ENCODE measurements around the gene EPHA6.
"Not testable (repeated sequence)": the region's sequence is repeated elsewhere in the genome, so short reads cannot be mapped to it uniquely, and the experiment has no call there.

GRCh38 chr3:97620514-97620913, 806.1 kb downstream of the EPHA6 start:
- not testable (repeated sequence) for TF ChIP-seq CTCF (IDR thresholded peaks at IDR 0.05; ENCODE audit: low read length); EZH2 (IDR thresholded peaks at IDR 0.05; ENCODE audit: borderline replicate concordance, low read length)

Measured in OCI-LY1 (cell line).